ENCODE measurements around the gene UBE2N. TPM values are rescaled to one million over a fixed set of nuclear protein-coding genes. Genes with fewer than 3 reads are reported as not detected.
"Not testable (repeated sequence)": the region's sequence is repeated elsewhere in the genome, so short reads cannot be mapped to it uniquely, and the experiment has no call there.

UBE2N gene
- total RNA-seq, 4 donors from 2014 or later, result 26.5 to 46.8 (median 30.5) TPM

- Histone ChIP-seq H3K27me3 (no peaks in the 10 kb centered on the region), H3K4me1 (peaks cover 65 to 84% of the 10 kb centered on the region in 2 donors), H3K4me3 (peak overlapping the region; percentile 23 to 40 (median 30)), H3K36me3 (no peaks in the 10 kb centered on the region), H3K27ac (peak overlapping the region; percentile 77 to 87 (median 80)), H3K9me3 (no peaks in the 10 kb centered on the region)
- in situ Hi-C loops (cut with MboI; ENCODE audit: low sequenced_read_pairs in 4 of 4) (no loop called here), intact Hi-C loops (cut with DNase I; ENCODE audit: low total_unique reads) (no loop called here)
- DNase-seq (no peak), ATAC-seq (peak; percentile 72 to 79)
- TF ChIP-seq POLR2A (IDR thresholded peaks at IDR 0.05) (no peak), CTCF (IDR thresholded peaks at IDR 0.05 in 4 of 5, conservative IDR thresholded peaks at IDR 0.05 in 1 of 5) (no peak)
Measured at GRCh38 chr12:93434256-93434865, 7.4 kb downstream of the UBE2N start.

- H3K36me3 ChIP-seq; H3K4me3 ChIP-seq; H3K27me3 ChIP-seq; ATAC-seq; DNase-seq; H3K9me3 ChIP-seq; intact Hi-C loops (cut with DNase I; ENCODE audit: low total_unique reads); in situ Hi-C loops (cut with MboI; ENCODE audit: low sequenced_read_pairs in 4 of 4): not testable (repeated sequence)
- H3K4me1 ChIP-seq, result peaks cover 57 to 84% of the 10 kb centered on the region in 2 donors
- peak overlapping the region in 2 of 4 donors; percentile 39 to 42 for H3K27ac ChIP-seq
Measured at GRCh38 chr12:93432031-93432430, 9.7 kb downstream of the UBE2N start.

- ATAC-seq, result no peak
- no peaks in the 10 kb centered on the region for H3K27me3 ChIP-seq
- peak overlapping the region in 3 of 4 donors; percentile 23 to 69 (median 30) for H3K27ac ChIP-seq
- no peak overlapping the region for H3K4me3 ChIP-seq
- H3K36me3 ChIP-seq, result no peaks in the 10 kb centered on the region
- intact Hi-C loops (cut with DNase I; ENCODE audit: low total_unique reads), result no loop called here
- TF ChIP-seq POLR2A (IDR thresholded peaks at IDR 0.05), result no peak
- no peak for TF ChIP-seq CTCF (IDR thresholded peaks at IDR 0.05 in 4 of 5, conservative IDR thresholded peaks at IDR 0.05 in 1 of 5)
- H3K9me3 ChIP-seq, result no peaks in the 10 kb centered on the region
- H3K4me1 ChIP-seq, result peaks cover 64 to 90% of the 10 kb centered on the region in 2 donors
- DNase-seq, result no peak
- in situ Hi-C loops (cut with MboI; ENCODE audit: low sequenced_read_pairs in 4 of 4), result no loop called here
Measured at GRCh38 chr12:93430280-93430679, 11.5 kb downstream of the UBE2N start.

GRCh38 chr12:93429852-93430251 lies 11.9 kb downstream of the UBE2N start:
- H3K27me3 ChIP-seq, result no peaks in the 10 kb centered on the region
- no peak overlapping the region for H3K4me3 ChIP-seq
- peak overlapping the region in 3 of 4 donors; percentile 23 to 69 (median 30) for H3K27ac ChIP-seq
- H3K36me3 ChIP-seq, result no peaks in the 10 kb centered on the region
- H3K4me1 ChIP-seq, result peaks cover 67 to 91% of the 10 kb centered on the region in 2 donors
- intact Hi-C loops (cut with DNase I; ENCODE audit: low total_unique reads), result no loop called here
- no peak for ATAC-seq
- no peak for TF ChIP-seq POLR2A (IDR thresholded peaks at IDR 0.05)
- TF ChIP-seq CTCF (IDR thresholded peaks at IDR 0.05 in 4 of 5, conservative IDR thresholded peaks at IDR 0.05 in 1 of 5), result no peak
- H3K9me3 ChIP-seq, result no peaks in the 10 kb centered on the region
- DNase-seq, result no peak
- in situ Hi-C loops (cut with MboI; ENCODE audit: low sequenced_read_pairs in 4 of 4), result no loop called here

- no peaks in the 10 kb centered on the region for H3K36me3 ChIP-seq
- ATAC-seq, result no peak
- peaks cover 67 to 91% of the 10 kb centered on the region in 2 donors for H3K4me1 ChIP-seq
- no peak for TF ChIP-seq CTCF (IDR thresholded peaks at IDR 0.05 in 4 of 5, conservative IDR thresholded peaks at IDR 0.05 in 1 of 5)
- no peak for TF ChIP-seq POLR2A (IDR thresholded peaks at IDR 0.05)
- no peaks in the 10 kb centered on the region for H3K27me3 ChIP-seq
- H3K9me3 ChIP-seq, result no peaks in the 10 kb centered on the region
- H3K27ac ChIP-seq, result peak overlapping the region; percentile 23 to 69 (median 48)
- intact Hi-C loops (cut with DNase I; ENCODE audit: low total_unique reads) (no loop called here), in situ Hi-C loops (cut with MboI; ENCODE audit: low sequenced_read_pairs in 4 of 4) (no loop called here)
- DNase-seq, result no peak
- H3K4me3 ChIP-seq, result no peak overlapping the region
Measured at GRCh38 chr12:93429448-93429847, 12.3 kb downstream of the UBE2N start.

Measured in gastrocnemius medialis (tissue), 4 donors.